HG03280 (cell line): ENCODE results near the gene TRIM6.
"Not testable (repeated sequence)": the region's sequence is repeated elsewhere in the genome, so short reads cannot be mapped to it uniquely, and the experiment has no call there.

Experiments used
- ATAC-seq: cut with Tn5 transposase; IDR thresholded peaks from one replicate; pipeline ENCODE4 v1.9.1; 2021; ENCODE audit warnings: mild to moderate bottlenecking, moderate library complexity; ENCODE audit not compliant: unreplicated experiment

Gene TRIM6, protein sequence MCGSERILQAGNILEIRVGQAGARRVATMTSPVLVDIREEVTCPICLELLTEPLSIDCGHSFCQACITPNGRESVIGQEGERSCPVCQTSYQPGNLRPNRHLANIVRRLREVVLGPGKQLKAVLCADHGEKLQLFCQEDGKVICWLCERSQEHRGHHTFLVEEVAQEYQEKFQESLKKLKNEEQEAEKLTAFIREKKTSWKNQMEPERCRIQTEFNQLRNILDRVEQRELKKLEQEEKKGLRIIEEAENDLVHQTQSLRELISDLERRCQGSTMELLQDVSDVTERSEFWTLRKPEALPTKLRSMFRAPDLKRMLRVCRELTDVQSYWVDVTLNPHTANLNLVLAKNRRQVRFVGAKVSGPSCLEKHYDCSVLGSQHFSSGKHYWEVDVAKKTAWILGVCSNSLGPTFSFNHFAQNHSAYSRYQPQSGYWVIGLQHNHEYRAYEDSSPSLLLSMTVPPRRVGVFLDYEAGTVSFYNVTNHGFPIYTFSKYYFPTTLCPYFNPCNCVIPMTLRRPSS

DNA sequence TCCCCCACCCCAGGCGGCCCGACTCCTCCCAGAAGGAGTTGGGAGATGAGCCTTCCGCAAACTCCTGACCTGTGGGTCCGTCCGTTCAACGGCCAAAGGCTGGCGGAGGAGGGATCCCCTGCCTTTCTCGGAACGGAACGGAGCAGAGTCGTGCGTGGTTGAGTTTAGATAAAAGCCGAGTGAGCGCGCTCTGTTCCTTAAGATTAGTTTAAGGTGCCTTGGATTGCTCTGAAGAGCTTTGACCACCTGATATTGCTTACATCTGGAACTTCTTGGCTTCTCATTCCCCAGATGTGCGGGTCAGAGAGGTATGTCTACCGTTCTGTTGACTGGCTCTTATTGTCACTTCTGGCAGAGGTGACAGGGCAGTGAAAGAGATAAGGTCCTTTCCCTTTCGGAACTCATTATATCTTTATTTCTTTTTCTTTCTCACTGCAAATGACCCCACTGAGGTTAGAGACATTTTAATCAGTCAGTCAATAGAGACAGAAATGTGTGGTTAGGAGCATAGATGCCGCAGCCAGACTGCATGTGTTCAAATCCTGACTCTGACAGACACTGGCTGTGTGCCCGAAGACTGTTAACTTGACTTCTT, at the start of gene TRIM6:
TSS of gene TRIM6 (plus strand) at position 31 of the 595 bp plus-strand sequence. CDS start at position 292, 261 bp downstream.
- no peak for ATAC-seq

DNA sequence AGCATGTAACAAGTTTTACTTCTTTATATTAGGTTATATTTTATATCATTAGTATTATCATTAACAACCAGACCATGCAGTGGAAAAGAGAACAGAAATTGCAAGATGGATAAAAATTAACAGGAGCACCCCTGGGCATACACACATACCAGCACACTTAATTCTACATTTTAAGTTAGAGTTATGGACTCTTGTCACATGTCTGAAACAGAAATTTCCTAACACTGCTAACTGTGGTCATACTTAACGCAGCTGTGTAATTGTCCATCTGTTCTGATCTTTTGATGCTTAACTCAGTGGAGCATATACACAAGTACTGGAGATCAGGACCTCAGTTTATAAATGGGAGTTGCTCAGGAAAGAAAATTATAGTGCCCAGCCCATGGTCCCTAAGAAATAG, 48.5 kb upstream of the TRIM6 start:
- ATAC-seq, result no peak

DNA sequence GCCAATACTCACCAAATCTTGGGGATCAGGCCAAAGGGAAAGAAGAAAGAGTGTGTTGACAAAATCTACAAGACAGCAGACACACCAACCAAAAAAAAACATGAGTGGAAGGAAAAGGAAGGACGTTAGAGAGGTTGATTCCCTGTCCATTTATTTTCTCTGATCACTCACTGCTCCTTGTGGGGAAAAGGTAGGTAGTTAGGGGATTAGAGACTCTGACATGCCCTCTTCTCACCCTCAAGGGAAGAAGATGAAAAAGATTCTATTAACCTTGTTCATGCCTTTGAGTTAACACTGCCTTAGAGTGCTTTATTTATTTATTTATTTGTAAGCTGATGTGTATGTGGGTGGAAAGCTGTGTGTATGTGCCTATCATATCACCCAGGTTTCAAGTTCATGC, 48.0 kb upstream of the TRIM6 start, which contains the start of gene OR52H1:
TSS of gene OR52H1 (minus strand) at position 101 of the 400 bp plus-strand sequence. CDS start 3,035 bp downstream, outside the sequence.
- no peak for ATAC-seq

DNA sequence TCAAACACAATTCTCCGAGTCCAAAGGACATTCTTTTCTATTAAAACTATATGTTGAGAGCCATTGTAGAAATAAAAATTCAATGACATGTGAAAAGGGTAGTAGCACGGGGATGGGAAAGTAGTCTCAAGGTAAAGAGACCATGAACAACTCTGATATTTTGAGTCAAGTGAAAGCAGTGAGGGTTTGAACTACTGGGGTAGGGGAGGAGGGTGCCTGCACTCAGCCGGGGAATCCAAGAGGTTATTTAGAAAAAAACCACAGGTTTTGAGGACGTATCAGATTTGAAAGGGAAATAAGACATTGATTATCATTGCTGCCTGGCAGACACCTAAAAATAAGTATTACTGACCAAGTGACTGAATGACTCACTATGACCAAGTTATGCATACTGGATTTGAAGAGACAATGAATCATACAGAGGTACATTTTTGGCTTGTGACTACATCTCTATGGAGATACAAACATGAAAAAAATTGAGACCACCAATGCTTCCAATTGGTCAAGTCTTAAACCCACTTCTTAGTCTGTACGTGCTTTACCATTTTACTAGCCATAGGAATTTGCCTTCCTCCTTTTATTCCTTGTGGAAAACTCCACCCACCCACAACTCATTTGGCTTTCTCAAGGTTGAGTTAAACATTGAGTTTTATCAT, 45.9 kb upstream of the TRIM6 start:
- ATAC-seq, result peak; percentile 58

DNA sequence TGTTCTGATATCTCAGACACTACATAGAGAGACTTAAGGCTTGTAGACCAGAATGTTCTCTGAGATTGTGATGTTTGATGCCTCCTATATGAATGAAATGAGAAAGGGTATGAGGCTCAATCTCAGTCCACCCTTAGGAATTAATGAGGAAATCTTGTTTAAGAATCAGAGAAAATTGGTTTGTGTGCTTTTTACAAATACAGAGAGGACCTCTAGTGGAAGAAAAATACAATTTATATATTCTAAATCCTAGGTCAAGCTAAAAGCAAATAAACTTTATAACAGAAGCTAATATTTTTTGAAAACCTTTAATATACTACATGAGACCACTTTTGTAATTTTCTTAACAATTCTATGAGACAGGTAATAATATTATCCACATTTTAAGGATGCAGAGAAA, 43.1 kb upstream of the TRIM6 start:
- no peak for ATAC-seq

DNA sequence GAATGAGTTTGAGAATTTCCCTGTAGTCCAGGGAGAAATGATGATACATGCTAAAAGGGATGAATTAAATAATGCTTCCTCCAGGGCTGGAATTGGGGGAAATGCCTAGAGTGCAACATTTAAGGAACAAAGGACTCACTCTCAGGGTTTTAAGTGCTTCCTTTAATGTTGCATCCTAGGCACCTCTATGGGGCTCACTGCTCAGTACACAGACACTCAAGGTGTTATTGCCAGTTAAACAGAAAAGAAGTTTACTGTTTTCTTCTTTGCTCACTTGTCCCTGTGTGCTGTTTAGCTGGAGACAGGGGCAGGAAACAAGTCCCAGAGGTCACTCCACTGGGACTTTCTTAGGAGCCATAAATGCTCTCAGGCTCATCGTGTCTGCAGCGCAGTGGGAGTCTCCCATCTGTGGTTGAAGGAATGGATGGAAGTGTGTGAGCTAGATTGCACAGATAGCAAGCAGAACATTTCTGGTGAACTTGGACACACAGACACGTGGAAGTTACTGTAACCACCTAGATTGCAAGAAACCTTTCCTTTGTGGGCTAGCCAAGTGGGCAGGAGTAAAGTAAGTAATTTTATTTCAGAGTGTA, 39.7 kb upstream of the TRIM6 start:
- ATAC-seq, result no peak

DNA sequence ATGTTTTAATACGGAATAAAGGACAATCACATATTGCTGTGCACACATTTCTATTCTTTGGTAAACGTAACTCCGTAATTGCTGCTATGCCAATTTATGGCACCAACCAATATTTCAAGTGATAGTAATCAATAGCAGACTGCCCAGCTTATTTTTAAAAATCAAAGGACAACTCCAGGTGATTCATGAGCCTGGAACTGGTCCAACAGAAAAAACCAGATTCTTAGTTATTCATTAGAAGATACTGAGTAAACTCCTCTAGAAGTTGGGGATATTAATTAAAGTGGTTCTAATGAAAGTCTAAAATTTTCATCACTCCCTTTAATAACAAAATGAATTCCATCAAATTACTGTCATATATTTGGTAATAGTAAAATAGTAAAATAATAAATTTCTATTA, 38.7 kb upstream of the TRIM6 start:
- no peak for ATAC-seq

DNA sequence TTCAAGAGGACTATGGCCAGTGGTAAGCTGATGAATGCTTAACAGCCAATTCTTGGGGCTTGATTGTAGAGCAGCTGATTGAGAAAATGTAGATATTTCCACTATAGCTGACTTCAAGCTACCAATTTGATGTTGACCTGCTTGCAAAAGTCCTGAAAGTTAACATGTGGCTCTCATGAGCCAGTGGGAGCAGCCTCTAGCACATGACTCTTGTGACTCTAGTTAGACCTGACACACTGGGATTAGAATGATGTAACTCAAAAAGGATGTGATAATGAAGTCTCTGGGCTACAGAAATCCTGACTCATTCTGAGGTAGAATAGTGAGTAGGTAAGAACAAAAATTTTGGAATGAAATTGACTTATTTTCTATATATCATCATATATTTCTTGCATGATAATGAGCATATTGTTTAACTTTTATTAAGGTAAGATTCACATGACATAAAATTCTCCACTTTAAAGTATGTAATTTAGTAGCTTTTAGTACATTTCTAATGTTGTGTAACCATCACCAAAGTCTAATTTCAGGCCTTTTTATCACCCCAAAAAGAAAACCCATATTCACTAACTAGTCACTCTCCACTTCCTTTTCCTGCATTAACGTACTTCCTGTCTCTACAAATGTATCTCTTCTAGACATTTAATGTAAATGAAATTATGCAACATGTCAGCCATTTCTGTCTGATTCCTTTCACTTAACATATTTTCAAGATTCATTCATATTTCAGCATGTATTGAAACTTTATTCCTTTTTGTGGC, 32.0 kb upstream of the TRIM6 start:
- ATAC-seq, result no peak

DNA sequence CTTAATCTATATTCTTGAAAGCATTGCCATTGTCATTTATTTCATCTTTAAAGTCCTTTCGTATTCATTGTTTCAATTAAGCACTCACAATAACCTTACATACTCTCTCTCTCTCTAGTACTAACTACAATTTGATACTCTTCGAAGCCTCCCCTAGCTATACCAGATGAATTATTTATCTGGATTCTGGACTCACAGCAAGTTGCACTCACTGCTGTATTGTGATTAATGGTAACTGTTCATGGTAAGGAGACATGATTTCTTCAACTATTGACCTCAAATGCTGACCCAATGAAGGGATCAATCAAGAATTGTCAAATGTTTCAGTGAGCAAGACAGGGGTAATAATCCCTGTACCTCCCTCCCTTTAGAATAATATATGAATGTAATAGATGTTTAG, 21.8 kb upstream of the TRIM6 start:
- ATAC-seq, result no peak

DNA sequence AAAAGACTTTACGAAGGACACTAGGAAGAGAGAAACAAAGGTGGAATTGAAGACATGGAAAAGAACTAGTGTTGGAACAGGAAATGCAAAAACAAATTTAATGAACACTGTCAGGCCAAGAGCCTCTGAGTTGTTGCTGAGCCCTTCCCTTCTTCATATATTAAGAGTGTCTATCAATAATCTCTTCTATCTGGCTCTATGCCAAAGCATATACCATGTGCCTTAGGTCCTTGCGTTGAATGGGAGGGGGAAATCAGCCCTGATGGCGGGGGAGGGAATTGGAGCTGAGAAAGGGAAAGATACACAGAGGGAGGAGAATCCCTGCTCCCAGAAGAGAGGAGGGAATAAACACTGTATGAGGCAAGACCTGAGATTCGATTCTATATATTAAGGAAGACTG, 21.3 kb upstream of the TRIM6 start:
- ATAC-seq, result no peak

DNA sequence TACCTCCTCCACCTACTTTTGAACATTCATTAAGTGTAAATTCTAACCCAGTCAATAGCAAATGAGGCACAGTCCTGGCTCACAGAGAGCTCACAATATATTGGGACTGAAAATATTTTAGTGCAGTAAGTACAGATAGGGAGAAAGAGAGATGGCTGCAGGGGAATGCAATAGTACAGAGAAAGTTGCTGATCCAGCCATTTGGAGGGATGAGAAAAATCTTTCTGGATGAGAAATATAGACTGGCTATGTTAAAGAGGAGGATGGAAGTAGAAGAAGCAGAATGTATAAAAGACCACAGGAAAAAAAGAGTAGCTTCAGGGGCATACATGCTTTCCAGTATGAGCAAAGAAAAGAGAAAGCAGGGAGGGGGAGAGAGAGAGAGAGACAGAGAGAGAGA, 19.3 kb upstream of the TRIM6 start:
- ATAC-seq, result no peak

DNA sequence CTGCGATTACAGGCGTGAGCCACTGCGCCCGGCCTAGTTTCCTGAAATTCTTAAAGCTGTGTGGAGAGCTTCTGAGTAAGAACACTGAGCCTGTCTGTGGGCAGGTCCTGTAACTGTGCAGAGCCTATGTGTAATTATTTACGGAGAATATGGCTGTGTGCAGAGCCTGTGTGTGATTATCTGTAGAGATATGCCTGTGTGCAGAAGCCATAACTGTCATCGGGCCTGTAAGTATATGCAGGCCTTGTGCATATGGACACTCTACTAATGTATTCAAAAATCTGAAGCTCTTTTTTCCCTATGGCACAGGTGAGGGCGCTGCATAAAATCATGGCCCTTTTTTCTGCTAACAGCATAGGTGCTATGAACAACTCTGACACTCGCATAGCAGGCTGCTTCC, 15.9 kb upstream of the TRIM6 start, which contains the start of gene OR52B6:
TSS of gene OR52B6 (plus strand) at position 301 of the 400 bp plus-strand sequence. CDS start at position 301, 0 bp downstream.
- ATAC-seq, result no peak

DNA sequence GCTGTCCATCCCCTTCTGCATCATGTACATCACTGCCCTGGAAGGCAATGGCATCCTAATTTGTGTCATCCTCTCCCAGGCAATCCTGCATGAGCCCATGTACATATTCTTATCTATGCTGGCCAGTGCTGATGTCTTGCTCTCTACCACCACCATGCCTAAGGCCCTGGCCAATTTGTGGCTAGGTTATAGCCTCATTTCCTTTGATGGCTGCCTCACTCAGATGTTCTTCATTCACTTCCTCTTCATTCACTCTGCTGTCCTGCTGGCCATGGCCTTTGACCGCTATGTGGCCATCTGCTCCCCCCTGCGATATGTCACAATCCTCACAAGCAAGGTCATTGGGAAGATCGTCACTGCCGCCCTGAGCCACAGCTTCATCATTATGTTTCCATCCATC, 15.4 kb upstream of the TRIM6 start:
- no peak for ATAC-seq

DNA sequence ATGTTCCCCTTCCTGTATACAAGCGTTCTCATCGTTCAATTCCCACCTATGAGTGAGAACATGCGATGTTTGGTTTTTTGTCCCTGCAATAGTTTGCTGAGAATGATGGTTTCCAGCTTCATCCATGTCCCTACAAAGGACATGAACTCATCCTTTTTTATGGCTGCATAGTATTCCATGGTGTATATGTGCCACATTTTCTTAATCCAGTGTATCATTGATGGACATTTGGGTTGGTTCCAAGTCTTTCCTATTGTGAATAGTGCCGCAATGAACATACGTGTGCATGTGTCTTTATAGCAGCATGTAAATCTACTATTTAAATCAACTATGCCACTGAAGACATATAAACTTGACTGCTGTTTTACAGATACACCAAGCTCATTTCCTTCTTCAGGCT, 12.0 kb upstream of the TRIM6 start:
- ATAC-seq, result not testable (repeated sequence)

DNA sequence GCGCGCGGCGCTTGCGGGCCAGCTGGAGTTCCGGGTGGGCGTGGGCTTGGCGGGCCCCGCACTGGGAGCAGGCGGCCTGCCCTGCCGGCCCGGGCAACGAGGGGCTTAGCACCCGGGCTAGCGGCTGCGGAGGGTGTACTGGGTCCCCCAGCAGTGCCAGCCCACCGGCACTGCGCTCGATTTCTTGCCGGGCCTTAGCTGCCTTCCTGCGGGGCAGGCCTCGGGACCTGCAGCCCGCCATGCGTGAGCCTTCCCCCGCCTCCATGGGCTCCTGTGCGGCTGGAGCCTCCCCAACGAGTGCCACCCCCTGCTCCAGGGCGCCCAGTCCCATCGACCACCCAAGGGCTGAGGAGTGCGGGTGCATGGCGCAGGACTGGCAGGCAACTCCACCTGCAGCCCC, 6.5 kb upstream of the TRIM6 start:
- not testable (repeated sequence) for ATAC-seq

DNA sequence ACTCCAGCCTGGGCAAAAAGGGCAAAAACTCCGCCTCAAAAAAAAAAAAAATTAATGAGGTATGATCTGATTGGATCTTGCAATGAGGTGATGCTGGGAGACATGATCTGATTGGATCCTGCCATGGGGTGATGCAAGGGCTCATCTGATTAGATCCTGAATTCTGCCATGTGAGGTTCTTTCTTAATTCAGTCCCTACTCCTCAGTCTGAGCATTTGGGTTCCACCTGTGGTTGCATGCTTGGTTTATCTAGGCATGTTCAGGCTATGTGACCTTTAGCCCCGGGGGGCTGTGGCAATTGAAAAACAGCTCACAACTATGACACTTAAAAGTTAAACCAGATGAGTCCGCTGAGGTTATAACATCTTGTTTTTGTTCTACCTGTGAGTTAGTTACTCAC, 4.8 kb upstream of the TRIM6 start:
- ATAC-seq, result no peak

DNA sequence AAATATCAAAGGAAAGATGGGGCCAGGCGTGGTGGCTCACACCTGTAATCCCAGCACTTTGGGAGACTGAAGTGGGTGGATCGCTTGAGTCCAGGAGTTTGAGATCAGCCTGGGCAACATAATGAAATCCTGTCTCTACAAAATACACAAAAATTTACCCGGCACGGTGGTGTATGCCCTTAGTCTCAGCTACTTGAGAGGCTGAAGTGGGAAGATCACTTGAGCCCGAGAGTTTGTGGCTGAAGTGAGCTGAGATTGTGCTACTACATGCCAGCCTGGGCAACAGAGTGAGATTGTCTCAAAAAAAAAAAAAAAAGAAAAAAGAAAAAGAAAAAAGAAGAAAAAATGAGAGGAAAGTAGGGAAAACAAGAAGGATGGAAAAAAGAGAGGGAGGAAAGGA, 3.8 kb upstream of the TRIM6 start:
- ATAC-seq, result no peak

DNA sequence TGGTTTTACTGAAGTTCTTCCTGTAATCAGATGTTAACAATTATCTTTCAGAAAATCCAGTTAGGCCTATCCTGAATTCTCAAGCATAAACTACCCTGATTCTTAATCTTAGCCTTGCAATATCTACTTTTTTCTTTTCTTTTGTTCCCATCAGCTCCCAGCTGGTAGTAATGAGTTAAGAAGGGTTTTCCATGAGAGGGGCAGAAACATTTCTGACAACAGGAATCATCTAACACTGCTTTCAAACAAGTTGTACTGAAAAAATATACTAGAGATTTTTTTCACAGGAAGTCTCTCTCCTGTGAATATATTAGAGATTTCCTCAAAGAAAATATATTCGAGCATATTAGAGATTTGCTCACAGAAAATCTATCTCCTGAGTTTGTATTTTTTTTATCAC, 3.3 kb upstream of the TRIM6 start:
- no peak for ATAC-seq

DNA sequence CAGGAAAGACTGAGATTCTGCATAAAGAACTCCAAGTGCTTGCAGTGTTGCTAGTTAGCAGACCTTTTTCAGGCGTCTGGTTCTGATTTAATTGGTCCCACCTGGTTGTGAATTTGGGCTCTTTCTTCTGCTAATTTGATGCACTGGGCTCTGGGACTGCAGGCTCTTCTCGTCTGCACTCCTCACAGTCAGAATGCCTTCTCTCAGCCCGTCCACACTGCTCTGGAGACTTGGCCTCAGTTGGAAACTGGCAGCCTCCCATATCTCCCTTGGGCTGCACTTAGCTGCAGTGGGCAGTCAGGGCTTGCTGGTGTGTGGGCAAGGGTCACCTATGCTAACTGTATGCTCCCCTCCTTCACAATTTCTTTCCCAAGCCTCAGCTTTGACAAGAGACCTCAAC, 1.5 kb downstream of the TRIM6 start:
- no peak for ATAC-seq

DNA sequence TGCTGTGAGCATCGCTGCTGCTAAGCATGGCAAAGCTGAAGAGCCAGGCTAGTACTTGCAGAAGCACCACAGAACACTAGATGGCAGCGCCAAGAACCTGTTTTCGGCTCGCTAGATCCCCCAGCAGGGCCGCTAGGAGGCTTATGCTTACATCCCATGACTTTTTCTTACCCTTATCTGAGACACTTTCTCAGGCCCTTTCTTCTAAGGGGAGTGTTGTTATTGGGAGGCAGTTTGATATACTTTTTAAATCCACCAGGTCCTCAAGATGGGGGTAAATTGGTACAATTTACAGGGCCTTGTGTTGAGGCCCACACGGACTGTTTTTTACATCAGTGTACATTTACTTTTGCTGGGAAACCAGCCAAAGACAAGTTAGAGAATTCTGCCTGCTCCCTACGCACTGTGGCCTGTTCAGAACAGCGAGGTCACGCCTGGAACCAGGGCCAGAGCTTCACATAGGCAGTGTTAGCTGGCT, 4.0 kb downstream of the TRIM6 start:
- ATAC-seq, result peak; percentile 96
